ENCODE results near the gene EXD2.

GRCh38 chr14:69183735-69184134, 7.6 kb upstream of the EXD2 start:
- TF ChIP-seq CTCF (IDR thresholded peaks at IDR 0.05): no peak
- no peak for TF ChIP-seq EP300 (IDR thresholded peaks at IDR 0.05)
- no peak for TF ChIP-seq POLR2A (IDR thresholded peaks at IDR 0.05)
- no peak for TF ChIP-seq POLR2AphosphoS5 (IDR thresholded peaks at IDR 0.05)
